NB4 (cell line): ENCODE data around the gene KRTAP10-4.
"Not testable (repeated sequence)": the region's sequence is repeated elsewhere in the genome, so short reads cannot be mapped to it uniquely, and the experiment has no call there.

Source experiments
- DNase-seq: peaks from one replicate; pipeline ENCODE4 v3.0.0; 2010; ENCODE audit warnings: low read depth
- H3K4me3 ChIP-seq: one replicate; pipeline ENCODE4 v1.5.1; 2011; ENCODE audit warnings: mild to moderate bottlenecking, low read depth, low read length, moderate library complexity
- MYC ChIP-seq: IDR thresholded peaks from 2 replicates; pipeline ENCODE4 v1.6.1; 2011; ENCODE audit warnings: low read depth, low read length
- POLR2A ChIP-seq: IDR thresholded peaks from 2 replicates; pipeline ENCODE4 v1.6.1; 2011; ENCODE audit warnings: mild to moderate bottlenecking; ENCODE audit not compliant: insufficient read length; ENCODE audit errors: extremely low read depth
- TF ChIP-seq, protein P1 (sequence below): IDR thresholded peaks from 2 replicates; pipeline ENCODE4 v1.6.1; 2011; ENCODE audit warnings: low read depth, low read length
- TF ChIP-seq, protein P2 (sequence below): IDR thresholded peaks from one replicate; pipeline ENCODE4 v1.5.1; 2012; ENCODE audit warnings: low read depth, low read length

KRTAP10-4 gene

DNA sequence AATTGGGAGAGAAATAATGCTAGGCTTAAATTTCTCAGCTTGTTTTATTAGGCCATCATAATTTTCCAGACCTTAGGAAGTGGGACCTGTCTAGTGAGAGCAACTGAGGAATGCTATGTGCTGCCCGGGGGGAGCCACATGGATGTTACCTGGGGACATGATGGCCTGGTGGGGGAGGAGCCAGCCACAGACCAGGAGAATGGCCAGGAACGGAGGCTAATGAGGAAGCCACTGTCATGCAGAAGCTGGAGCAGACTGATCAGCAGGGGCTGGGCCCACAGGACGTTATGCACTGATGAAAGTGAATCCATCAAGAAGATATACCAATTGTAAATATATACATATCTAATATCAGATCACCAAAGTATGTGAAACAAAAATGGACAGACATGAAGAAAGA lies 29.0 kb upstream of the KRTAP10-4 start:
- H3K4me3 ChIP-seq = no peak overlapping the region
- no peak for DNase-seq
- TF ChIP-seq MYC (no peak), POLR2A (no peak)
- TF ChIP-seq, protein P1, sequence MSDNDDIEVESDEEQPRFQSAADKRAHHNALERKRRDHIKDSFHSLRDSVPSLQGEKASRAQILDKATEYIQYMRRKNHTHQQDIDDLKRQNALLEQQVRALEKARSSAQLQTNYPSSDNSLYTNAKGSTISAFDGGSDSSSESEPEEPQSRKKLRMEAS = no peak
- TF ChIP-seq, protein P2, sequence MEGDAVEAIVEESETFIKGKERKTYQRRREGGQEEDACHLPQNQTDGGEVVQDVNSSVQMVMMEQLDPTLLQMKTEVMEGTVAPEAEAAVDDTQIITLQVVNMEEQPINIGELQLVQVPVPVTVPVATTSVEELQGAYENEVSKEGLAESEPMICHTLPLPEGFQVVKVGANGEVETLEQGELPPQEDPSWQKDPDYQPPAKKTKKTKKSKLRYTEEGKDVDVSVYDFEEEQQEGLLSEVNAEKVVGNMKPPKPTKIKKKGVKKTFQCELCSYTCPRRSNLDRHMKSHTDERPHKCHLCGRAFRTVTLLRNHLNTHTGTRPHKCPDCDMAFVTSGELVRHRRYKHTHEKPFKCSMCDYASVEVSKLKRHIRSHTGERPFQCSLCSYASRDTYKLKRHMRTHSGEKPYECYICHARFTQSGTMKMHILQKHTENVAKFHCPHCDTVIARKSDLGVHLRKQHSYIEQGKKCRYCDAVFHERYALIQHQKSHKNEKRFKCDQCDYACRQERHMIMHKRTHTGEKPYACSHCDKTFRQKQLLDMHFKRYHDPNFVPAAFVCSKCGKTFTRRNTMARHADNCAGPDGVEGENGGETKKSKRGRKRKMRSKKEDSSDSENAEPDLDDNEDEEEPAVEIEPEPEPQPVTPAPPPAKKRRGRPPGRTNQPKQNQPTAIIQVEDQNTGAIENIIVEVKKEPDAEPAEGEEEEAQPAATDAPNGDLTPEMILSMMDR = no peak

DNA sequence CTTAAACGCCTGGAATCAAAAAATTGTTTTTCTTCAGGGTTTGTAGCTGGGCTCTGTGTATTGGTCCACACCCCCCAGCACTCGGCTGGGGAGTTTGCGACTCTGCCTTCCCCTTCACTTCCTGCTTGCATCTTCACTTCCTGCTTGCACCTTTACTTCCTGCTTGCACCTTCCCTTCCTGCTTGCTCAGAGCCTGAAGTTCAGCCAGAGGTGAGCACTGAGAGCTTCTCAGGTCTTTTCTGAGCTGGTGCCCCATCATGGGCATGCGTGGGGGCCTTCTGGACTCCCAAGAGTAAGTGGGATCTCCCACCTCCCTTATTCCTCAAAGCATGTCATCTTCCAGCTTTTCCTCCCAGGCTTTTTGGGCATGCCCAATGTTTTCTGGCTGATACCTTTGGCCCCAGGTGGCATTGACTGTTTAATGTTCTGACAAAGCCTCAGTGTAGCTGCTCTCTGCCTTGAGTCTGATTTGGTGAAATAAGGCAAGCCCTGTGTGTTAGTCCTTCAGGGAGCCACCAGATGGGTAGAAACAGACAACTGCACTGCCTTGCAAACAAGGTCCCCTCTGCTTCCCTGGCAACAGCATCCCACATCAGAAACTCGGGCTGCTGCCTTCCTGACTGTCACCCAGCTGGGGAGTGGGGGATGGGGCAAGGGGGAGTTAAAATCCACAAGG lies 25.7 kb upstream of the KRTAP10-4 start:
- TF ChIP-seq, protein P1 = no peak
- TF ChIP-seq POLR2A (no peak), MYC (no peak)
- TF ChIP-seq, protein P2 = no peak
- DNase-seq = no peak
- H3K4me3 ChIP-seq = no peak overlapping the region

DNA sequence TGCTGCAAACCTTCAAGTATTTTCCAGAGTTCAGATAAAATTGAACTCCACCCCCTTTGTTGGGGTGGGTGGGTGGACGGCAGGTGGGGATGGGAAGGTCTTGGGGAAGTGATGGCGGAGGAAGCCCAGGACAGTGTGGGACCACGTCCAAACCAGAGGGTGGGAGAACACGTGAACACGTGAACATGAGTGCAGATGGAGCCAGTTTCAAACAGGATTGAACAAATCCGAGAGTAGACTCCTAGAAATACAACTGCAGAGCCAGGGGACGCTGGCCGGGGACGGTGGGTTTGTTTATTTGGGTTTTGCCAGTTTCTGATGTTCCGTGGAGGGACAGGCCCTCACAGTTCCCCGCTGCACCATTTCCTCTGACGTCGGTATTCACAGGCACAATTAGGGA lies 25.1 kb upstream of the KRTAP10-4 start:
- no peak overlapping the region for H3K4me3 ChIP-seq
- TF ChIP-seq, protein P1 = no peak
- TF ChIP-seq, protein P2 = no peak
- TF ChIP-seq MYC = no peak
- no peak for TF ChIP-seq POLR2A
- DNase-seq = no peak

DNA sequence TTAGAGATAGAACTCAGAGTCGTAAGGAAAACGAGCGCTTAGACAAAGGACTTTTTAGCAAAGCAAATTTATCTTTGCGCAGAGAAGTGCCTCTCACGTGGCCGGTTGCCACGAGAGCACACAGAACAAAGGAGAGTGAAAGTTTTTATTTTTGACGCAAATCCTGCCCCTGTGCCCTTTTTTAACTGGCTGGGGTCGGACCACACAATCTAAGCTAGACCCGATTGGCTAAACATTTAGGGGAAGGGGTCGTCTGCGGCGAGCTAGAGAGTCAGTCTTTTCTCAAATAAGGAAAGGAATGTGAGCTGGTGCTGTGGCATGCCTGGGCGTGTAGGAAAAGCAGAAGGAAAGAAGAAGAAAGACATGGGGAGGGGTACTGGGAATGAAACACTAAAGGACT lies 24.6 kb upstream of the KRTAP10-4 start:
- H3K4me3 ChIP-seq = no peak overlapping the region
- DNase-seq = no peak
- TF ChIP-seq POLR2A (no peak), MYC (no peak)
- TF ChIP-seq, protein P1 = no peak
- TF ChIP-seq, protein P2 = no peak

DNA sequence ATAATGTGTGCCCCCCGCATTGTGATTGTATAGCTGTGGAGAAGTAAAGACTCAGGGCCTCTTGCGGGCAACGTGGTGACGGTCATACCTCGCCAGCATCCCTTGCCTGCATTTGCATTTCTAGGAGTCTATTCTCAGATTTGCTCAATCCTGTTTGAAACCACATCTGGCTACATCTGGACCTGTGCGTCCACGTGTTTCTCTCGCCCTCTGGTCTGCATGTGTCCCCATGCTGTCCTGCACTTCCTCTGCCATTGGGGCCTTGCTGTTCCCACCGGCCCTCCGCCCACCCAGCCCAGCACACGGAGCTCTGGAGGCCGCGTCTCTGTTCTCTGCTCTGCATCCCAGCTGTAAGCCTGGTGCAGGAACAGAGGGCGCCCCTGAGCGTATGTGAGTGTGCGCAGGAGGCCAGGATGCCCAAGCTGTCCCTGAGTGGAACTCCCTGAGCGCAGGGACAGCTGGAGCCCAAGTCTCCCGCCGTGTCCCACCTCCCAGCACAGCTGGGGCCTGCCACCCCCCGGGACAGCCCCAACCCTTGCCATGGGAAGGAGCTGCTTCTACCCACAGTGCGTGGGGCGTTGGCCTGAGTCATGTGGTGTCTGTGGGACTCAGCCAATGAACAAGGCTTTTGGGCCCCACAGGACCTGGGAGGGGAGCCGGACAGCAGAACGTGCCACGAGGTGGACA lies 23.9 kb upstream of the KRTAP10-4 start:
- no peak for DNase-seq
- no peak overlapping the region for H3K4me3 ChIP-seq
- no peak for TF ChIP-seq POLR2A
- TF ChIP-seq, protein P1 = no peak
- TF ChIP-seq MYC = no peak
- TF ChIP-seq, protein P2 = no peak

DNA sequence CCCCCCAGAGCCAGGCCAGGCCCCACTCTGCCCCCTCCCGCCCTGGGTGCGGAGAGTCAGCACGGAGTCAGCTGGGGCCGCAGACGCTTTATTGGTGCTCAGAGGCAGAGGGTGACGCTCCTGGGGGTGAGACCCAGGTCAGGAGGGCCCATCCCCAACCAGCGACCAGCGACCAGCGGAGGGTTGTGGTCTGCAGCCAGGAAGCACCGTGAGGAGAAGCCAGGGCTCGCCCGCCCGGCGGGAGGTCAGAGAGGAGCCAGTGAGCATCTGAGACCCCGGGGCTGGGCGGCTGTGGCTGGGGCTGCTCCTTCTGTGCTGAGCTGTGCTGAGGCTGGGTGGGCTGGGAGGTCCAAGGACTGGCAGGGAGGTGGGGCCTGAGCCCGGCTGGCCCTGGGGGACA lies 23.2 kb upstream of the KRTAP10-4 start:
- not testable (repeated sequence) for H3K4me3 ChIP-seq, DNase-seq
